LNCAP (cell line): ENCODE measurements around the gene MT2A.

Experiments used
- TF ChIP-seq, protein P1 (sequence below): fragments of 450-650 bp; IDR thresholded peaks from 2 replicates; pipeline ENCODE4 v1.5.1; 2017; ENCODE audit warnings: mild to moderate bottlenecking

Gene MT2A

DNA sequence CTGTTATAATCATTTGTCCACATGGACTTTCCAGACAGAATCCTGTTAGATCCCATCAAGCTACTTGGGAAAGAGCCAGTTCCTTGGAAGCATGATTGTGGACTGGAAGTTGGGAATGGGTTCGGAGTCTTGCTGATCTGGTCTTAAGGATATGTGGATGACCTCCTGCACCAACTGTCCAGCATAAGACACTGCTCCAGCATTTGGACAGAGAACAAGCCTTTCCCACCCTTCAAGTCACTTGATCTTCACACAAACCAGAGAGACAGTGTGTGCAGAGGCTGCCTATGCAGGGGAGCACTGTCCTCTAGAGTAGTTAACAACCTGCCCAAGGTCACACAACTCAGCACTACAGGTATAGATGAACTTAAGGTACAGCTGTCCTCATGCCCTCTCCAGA, 37.5 kb downstream of the MT2A start:
- TF ChIP-seq, protein P1, sequence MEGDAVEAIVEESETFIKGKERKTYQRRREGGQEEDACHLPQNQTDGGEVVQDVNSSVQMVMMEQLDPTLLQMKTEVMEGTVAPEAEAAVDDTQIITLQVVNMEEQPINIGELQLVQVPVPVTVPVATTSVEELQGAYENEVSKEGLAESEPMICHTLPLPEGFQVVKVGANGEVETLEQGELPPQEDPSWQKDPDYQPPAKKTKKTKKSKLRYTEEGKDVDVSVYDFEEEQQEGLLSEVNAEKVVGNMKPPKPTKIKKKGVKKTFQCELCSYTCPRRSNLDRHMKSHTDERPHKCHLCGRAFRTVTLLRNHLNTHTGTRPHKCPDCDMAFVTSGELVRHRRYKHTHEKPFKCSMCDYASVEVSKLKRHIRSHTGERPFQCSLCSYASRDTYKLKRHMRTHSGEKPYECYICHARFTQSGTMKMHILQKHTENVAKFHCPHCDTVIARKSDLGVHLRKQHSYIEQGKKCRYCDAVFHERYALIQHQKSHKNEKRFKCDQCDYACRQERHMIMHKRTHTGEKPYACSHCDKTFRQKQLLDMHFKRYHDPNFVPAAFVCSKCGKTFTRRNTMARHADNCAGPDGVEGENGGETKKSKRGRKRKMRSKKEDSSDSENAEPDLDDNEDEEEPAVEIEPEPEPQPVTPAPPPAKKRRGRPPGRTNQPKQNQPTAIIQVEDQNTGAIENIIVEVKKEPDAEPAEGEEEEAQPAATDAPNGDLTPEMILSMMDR, result no peak

DNA sequence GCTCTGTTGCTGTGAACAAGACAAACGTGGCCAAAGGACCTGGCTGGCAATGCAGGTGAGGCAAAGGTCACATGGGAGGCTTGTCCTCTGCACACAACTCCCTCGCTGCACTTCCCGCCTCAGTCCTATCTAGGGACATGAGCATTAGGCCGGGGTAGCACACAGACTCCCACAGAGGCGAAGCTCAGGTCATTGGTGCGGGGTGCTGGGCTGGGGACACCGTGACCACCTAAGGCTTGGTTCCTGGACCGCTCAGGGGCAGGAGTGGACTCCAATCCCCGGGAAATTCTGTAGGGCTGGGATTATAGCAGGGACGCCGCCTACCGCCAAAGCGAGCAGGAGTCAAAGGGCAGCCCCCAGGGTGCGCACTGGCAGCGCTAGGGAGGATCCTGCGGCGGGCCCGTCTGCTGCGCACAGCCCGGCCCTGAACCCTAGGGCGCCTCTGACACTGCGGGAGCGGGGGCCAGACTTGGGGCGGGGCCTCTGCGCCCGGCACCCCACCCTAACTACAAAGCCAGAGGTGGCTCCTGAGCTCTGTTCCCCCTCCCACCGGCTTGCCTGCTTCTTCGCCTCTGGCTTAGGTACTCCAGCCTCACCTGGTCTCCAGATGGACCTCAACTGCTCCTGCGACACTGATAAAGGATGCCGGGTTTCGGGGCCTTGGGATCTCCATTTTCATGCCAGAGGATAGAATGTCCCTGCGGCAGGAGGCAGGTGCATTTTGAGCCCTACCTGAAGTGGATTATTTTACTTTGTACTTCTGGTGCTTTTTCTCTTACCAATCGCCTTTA, 39.5 kb downstream of the MT2A start:
- TF ChIP-seq, protein P1, result no peak

DNA sequence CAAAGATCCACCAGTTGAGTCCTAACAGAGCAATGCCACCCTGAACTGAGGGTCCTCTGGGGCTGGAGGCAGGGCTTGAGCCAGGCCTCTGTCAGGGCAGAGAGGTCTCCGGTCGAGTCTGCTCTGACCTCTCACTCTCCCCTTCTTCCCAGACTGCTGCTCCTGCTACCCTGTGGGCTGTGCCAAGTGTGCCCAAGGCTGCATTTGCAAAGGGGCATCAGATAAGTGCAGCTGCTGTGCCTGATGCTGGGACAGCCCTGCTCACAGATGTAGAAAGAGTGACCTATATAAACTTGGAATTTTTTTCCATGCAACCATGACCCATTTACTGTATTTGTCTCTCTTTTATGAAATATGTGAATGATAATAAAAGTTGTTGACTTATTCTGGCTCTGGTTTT, 40.9 kb downstream of the MT2A start:
- TF ChIP-seq, protein P1, result no peak

DNA sequence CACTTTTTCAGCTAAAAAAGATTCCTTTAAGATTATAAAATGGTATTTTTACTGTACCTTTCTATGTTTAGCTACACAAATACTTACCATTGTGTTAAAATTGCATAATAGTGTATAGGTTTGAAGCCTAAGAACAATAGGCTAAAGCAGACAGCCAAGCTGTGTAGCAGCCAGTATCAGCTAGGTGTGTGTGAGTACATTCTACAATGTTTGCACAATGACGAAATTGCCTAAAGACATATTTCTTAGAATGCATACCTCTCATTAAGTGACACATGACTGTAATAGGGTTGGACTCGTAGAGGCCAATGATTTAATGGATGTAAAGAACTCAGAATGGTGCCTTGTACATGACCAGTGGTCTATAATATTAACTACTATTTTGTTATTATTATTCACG, 41.4 kb downstream of the MT2A start:
- TF ChIP-seq, protein P1, result no peak

DNA sequence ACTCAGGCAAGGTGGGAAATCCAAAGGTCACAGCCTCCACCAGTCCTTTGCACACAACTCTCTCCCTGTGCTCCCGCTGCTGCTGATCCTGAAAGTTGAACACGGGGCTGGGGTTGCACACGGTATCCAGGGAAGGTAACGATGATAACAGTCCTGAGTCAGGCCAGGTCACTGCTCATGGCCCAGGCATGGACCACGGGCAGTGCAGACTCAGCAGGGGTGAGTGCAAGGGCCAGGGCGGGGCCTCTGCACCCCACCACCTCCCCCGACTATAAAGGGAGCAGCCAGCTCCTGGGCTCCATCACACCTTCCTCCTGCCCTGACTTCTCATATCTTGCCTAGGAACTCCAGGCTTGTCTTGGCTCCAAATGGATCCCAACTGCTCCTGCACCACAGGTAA, 43.2 kb downstream of the MT2A start, which contains the start of gene MT1B:
Gene MT1B, plus strand, starts transcription at position 301 of the 400 bp plus-strand sequence. Its CDS starts 68 bp downstream, at position 369.
- TF ChIP-seq, protein P1, result no peak

DNA sequence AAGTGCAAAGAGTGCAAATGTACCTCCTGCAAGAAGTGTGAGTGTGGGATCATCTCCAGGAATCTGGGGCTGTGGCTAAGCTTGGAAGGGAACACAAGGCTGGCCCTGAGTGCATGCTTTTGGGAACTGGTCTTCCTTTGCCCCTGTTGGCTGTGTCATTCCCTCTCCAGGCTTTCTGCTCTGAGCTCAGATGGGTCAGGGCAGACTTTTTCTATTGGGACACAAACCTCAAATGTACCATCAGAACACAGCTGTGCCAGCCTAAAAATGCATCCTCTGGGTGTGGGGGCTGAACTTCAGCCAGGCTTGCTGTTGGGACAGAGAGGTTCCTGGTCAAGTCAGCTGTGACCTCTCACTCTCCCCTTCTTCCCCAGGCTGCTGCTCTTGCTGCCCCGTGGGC, 44.2 kb downstream of the MT2A start:
- TF ChIP-seq, protein P1, result no peak

DNA sequence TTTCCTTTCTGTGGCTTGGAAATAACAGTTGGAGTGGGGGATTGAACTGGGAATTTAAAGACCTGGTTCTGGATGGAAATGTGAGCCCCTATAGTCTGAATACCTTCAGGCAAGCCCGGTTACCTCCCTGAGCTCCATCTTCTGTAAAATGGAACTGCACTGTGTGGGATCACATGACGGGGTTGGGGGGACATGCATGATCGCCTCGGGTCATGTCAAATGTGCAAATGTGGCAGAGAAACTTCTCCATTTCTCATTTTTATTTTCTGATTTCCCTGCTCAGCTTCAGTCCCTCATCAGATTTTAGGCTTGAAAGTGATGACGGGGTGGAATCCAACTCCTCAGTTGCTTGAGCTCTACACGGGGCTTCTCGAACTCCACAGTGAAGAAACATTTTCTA, 44.8 kb downstream of the MT2A start:
- TF ChIP-seq, protein P1, result no peak
